Embryonic facial prominence (tissue), 1 donor: ENCODE results near the gene MTERF4.
"Not testable (repeated sequence)": the region's sequence is repeated elsewhere in the genome, so short reads cannot be mapped to it uniquely, and the experiment has no call there.

Experiments used
- DNase-seq: peaks from one replicate; pipeline ENCODE4 v3.0.0-alpha.2; 2016; ENCODE audit errors: extremely low spot score

The MTERF4 gene

DNA sequence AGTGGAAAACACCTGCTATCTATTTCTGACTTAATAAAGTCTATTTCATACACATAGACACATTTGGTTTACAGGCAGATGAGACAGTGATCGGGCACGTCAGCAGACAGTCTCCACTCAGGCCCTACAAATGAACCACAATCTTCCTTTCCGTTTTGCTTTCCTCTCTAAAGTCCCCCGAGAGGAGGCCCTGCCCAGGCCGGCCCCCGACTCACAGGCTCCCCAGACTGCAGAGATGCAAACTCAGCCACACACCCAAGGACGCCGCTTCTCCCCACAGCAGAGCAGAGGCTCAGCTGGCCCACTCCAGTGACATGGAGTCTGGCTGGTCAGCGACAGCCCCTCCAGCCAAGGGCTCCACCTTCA is 9.3 kb upstream of the MTERF4 start:
- no peak for DNase-seq

DNA sequence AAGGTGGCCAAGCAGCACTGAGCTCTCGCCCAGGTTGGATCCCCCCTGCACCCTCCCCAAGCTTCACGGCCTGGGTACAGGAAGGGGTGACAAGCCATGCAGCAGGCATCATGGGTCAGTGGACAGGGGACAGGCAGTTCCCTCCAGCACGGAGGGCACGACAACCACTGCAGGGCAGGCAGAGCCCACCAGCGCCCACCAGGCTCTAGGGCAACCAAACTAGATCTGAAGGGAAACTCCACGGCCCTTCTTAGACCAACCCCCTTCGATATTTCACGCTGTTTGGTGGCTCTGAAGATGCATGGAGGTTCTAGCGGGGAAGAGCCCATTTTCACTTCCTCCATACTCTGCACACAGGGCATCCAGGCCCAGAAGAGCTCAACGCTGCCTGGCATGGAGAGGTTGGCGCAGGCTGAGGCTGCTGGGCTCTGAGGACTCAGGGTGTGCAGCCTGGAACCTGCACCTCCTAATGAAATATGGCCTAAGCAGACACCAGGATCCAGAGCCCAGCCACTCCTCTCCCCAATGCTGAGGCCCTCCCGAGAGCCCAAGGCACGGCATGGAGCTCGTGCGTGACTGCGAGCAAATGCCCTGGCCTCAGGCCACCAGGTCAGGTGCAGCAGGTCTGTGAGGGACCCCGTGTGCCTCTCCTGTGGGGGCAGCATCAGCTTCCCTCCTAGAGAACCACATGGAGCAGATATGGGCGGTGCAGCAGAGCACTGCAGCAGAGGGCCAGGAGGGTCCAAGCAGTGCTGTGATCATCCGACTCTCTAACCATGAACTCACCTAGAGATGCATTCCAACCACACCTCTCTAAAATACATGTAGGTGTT is 8.7 kb upstream of the MTERF4 start:
- no peak for DNase-seq

- no peak for DNase-seq
Measured at GRCh38 chr2:241110089-241110606, 8.1 kb upstream of the MTERF4 start.

DNA sequence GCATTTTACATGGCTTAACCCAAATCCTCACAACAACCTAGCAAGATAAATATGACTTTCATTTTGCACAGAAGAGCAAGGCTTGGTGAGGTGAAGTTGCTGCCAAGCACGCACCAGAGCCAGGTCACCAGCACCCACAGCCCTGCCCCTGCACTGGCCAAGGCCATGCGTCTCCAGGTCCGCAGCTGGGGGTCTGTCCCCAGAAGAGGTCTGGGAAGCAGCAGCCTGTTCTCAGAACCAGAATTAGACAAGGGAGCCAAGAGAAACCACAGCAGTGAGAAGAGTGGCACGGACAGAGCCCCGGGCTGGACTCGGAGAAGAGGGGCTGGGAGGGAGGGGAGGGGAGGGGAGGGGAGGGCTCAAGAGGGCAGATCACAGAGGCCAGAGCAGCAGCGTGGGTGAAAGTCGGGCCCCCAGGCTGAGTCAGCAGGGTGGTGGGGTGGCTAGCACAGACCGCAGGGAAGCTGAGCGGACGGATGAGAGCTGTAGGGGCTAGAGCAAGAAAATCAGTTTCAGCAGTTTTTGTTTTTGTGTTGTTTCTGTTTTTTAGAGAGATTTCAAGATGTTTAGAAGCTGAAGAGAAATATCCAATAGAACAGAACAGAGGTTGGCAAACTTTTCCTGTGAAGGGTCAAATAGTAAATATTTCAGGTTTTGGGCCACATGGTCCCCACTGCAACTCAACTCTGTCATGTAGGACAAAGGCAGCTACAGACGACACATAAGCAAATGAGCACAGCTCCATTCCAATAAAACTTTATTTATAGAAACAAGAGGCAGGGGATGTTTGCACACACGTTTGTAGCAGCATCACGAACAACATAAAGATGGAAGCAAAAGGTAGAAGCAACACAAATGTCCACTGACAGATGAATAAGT is 7.4 kb upstream of the MTERF4 start:
- no peak for DNase-seq

- DNase-seq = no peak
Measured at GRCh38 chr2:241108271-241109209, 6.5 kb upstream of the MTERF4 start.

DNA sequence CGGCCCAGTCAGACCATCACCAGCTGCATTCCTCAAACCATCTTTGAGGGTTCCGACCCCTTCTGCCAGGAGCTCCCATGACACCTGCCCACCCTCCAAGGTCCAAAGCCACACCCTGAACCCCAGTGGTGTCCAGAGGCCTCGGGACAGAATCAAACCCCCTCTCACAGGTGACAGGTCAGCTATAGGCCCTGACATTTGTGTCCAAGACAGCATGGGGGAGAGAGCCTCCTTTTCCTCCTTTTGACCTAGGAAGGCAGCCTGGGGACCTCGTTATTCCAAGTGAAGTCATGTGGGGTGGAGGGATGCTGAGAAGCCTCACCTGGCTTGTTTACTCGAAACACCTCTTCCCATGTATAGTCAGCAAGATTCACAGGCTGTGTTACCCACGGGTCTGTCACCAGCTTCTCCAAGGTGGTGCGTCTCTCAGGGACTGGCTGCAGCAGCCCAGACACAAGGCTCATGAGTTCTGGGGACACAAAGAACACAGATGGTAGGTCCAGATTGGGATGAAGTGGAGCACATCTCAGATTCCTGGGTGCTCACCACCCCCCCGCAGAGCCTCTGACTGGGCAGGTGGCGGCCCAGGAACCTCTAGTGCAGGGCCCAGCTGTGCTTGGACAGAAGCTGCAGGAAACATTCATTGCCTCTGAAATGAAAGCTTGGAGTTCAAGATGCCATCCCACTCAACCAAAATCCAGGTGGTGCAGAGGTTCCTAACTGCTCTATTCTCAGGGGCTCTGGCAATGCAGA is 5.1 kb upstream of the MTERF4 start:
- DNase-seq = no peak

- no peak for DNase-seq
Measured at GRCh38 chr2:241105641-241106040, 3.6 kb upstream of the MTERF4 start.

DNA sequence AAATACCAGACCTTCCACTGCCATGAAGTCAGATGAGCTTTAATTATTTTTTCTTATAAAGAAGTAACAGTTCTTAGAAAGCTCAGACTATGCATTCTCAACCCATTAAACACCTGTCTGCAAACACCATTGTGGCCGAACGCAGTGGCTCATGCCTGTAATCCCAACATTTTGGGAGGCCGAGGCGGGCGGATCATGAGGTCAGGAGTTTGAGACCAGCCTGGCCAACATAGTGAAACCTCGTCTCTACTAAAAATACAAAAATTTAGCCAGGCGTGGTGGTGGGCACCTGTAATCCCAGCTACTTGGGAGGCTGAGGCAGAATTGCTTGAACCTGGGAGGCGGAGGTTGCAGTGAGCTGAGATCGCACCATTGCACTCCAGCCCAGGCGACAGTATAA is 2.5 kb upstream of the MTERF4 start:
- DNase-seq = not testable (repeated sequence)

DNA sequence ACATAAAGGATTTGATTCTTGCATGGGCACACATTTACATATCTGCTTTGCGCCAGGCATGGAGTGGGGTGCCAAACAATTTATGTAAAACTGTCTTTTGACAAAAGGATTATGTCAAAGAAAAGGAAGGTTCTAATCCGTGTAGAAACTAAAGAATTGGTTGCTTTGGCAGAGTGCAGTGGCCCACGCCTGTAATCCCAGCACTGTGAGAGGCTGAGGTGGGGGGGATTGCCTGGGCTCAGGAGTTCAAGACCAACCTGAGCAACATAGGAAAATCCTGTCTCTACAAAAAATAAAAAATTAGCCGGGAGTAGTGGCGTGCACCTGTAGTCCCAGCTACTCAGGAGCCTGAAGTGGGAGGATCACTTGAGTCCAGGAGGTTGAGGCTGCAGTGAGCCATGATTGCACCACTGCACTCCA is 1.1 kb upstream of the MTERF4 start:
- no peak for DNase-seq

- DNase-seq = no peak
Measured at GRCh38 chr2:241099246-241099645, 2.8 kb downstream of the MTERF4 start.

DNA sequence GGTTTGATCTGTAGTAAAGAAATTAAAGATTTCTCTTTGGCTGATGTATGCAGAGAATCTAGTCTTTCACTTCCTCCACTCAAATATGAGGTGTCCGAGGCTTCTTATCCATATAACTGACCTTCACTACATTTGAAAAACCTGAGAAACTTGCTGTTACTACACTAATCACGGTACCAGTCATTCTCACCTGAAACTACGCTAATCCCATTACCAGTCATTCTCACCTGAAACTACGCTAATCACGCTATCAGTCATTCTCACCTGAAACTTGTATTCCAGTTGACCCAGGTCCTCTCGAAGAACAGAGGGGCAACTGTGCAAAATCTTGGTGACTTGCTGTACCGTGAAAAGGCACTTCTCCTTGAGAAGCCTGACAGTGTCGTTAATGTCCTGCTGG is 5.1 kb downstream of the MTERF4 start:
- DNase-seq = no peak

GRCh38 chr2:241095594-241096290 is 6.3 kb downstream of the MTERF4 start:
- DNase-seq = no peak

- DNase-seq = no peak
Measured at GRCh38 chr2:241094924-241095420, 7.1 kb downstream of the MTERF4 start.

DNA sequence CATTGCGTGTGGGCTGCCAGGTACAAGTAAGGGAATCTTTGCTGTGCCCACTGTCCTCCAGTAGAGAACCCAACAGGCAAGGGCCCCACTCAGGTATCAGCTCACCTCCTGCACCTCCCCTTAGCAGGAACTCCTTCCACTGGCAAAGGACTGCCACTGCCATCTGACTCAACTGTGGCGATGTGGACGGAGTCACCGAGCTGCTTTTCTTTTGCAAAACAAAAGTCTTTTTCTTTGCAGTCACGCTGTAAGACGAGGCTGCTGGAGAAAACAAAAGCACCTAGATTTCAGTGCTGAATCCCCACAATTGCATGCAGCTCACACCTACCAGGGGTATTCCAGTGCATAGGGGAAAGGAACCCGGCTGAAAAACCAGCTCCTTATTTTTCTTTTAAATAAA is 7.9 kb downstream of the MTERF4 start:
- no peak for DNase-seq

DNA sequence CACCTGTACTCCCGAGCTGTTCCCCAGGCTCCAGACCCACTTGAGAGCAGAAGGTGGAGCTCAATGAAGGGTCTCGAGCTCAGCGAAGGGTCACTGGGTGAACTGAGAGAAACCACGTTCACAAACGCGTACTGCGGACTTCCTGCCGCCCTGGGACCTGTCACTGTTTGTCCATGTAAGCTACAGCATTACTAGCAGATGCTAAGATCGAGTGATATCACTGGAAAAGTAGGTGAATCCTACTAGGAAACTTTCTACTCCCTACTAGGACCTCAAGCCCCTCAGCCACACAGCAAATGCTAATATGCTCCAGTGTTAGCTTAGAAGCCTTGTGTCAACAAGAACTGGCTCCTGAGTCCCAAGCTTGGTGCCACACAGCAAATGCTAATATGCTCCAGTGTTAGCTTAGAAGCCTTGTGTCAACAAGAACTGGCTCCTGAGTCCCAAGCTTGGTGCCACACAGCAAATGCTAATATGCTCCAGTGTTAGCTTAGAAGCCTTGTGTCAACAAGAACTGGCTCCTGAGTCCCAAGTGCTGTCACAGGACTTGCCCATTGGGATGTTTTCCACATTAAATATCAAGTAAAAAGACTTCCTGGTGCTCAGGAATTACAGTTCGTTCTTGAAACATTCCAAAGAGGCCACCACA is 8.8 kb downstream of the MTERF4 start:
- DNase-seq = not testable (repeated sequence)

- no peak for DNase-seq
Measured at GRCh38 chr2:241092677-241093076, 9.4 kb downstream of the MTERF4 start.

GRCh38 chr2:241091734-241092445 is 10.2 kb downstream of the MTERF4 start:
- no peak for DNase-seq

DNA sequence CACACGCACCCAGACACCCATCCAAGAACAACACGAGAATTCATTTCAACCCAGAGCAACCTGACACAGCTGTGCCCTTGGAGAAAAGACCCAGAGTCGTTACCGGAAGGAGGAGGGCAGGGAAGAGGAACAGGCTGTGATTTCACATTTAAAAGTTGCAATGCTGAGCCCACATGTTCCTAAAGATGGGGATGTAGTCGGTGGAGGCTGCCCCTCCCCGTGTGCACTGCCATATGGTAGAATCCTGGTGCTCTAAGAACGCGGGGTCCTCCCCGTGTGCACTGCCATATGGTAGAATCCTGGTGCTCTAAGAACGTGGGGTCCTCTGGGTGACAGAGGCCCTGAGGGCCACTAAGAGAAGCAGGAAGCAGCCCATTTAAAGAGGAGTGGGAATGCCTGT is 10.9 kb downstream of the MTERF4 start:
- DNase-seq = no peak
